Measurements from ENCODE around the gene SLC28A1.

DNA sequence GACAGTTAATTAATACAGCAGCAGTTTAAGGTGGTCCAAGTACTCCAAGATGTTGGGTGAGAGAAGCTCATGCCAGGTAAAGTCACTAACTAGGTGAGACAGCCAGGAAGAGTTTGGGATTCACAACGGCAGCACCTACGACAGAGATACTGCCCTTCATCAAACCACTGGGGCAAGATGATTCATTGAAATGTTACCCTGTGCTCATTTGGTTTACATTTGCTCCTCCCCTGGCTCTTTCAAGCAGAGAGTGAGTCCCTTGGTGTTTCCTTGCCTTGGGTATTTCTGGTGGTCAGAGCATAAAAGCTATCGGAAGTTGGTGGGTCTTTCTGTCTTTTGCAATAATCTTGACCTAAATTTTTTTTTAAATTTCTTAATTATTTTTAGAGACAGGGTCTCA, 77.2 kb downstream of the SLC28A1 start:
- TF ChIP-seq, protein P1, sequence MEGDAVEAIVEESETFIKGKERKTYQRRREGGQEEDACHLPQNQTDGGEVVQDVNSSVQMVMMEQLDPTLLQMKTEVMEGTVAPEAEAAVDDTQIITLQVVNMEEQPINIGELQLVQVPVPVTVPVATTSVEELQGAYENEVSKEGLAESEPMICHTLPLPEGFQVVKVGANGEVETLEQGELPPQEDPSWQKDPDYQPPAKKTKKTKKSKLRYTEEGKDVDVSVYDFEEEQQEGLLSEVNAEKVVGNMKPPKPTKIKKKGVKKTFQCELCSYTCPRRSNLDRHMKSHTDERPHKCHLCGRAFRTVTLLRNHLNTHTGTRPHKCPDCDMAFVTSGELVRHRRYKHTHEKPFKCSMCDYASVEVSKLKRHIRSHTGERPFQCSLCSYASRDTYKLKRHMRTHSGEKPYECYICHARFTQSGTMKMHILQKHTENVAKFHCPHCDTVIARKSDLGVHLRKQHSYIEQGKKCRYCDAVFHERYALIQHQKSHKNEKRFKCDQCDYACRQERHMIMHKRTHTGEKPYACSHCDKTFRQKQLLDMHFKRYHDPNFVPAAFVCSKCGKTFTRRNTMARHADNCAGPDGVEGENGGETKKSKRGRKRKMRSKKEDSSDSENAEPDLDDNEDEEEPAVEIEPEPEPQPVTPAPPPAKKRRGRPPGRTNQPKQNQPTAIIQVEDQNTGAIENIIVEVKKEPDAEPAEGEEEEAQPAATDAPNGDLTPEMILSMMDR (IDR thresholded peaks at IDR 0.05), result no peak
- no peak for TF ChIP-seq EP300 (IDR thresholded peaks at IDR 0.05)
